HUES64 (cell line): ENCODE results near the gene ANK2.

Experiments used
- H3K27ac ChIP-seq: 2 replicates; pipeline ENCODE4 v1.7.0; 2013; ENCODE audit warnings: low read depth, low read length, inconsistent platforms
- H3K27me3 ChIP-seq: 2 replicates; pipeline ENCODE4 v1.6.1; 2013; ENCODE audit warnings: mild to moderate bottlenecking, low read length; ENCODE audit not compliant: insufficient read depth
- H3K36me3 ChIP-seq: 2 replicates; pipeline ENCODE4 v1.6.1; 2013; ENCODE audit warnings: mild to moderate bottlenecking, low read length; ENCODE audit not compliant: insufficient read depth
- H3K4me1 ChIP-seq: 2 replicates; pipeline ENCODE4 v1.6.1; 2013; ENCODE audit warnings: mild to moderate bottlenecking, low read length, moderate library complexity; ENCODE audit not compliant: insufficient read depth
- H3K4me3 ChIP-seq: 2 replicates; pipeline ENCODE4 v1.5.1; 2013; ENCODE audit warnings: mild to moderate bottlenecking, low read length, moderate library complexity
- H3K9ac ChIP-seq: 2 replicates; pipeline ENCODE4 v1.6.1; 2013; ENCODE audit warnings: mild to moderate bottlenecking, low read depth, low read length
- H3K9me3 ChIP-seq: 2 replicates; pipeline ENCODE4 v1.6.1; 2013; ENCODE audit warnings: low read depth, low read length; ENCODE audit not compliant: insufficient read depth
- WGBS: fragments of 150-250, 120-280 bp; methylation state at CpG from one replicate; pipeline ENCODE4 v1.1.7; 2013; ENCODE audit warnings: missing lambda C conversion rate; 5-methylcytosine and 5-hydroxymethylcytosine counted together

ANK2 gene

DNA sequence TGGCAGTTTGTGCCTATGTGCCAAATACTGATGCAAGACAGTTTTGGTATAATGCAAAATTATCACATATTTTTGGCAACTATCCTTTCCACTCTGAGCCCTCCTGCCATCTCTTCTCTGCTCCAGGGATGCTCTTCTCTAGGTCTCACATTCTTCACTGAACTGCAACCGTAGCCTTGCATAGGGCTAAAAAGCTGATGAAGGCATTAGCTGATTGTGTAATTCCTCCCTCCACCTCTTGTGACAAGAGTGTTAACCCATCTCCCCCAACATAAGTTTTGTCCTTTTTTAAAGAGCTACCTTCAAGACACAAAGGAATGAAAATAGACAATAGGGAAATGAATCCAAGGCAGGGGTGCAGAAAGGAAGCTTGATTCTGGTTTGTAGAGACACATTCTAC lies 33.1 kb upstream of the ANK2 start:
- no peaks in the 10 kb centered on the region for H3K9me3 ChIP-seq
- H3K4me1 ChIP-seq = no peaks in the 10 kb centered on the region
- H3K4me3 ChIP-seq = no peak overlapping the region
- no peaks in the 10 kb centered on the region for H3K36me3 ChIP-seq
- 85% methylated on average over 1 of the region's 1 CpG for WGBS
- H3K27ac ChIP-seq = no peak overlapping the region
- no peaks in the 10 kb centered on the region for H3K27me3 ChIP-seq
- no peak overlapping the region for H3K9ac ChIP-seq

- no peaks in the 10 kb centered on the region for H3K36me3 ChIP-seq
- H3K27ac ChIP-seq = no peak overlapping the region
- H3K9ac ChIP-seq = no peak overlapping the region
- no CpG with 5 or more reads among the region's 1 CpG for WGBS
- H3K27me3 ChIP-seq = no peaks in the 10 kb centered on the region
- H3K9me3 ChIP-seq = no peaks in the 10 kb centered on the region
- H3K4me1 ChIP-seq = peaks cover 9% of the 10 kb centered on the region
- no peak overlapping the region for H3K4me3 ChIP-seq
Observed at GRCh38 chr4:113020966-113021365, 28.5 kb upstream of the ANK2 start.

GRCh38 chr4:113024388-113024787 lies 25.1 kb upstream of the ANK2 start:
- Histone ChIP-seq H3K4me3 (no peak overlapping the region), H3K27ac (no peak overlapping the region), H3K27me3 (no peaks in the 10 kb centered on the region), H3K9me3 (no peaks in the 10 kb centered on the region), H3K4me1 (peaks cover 9% of the 10 kb centered on the region), H3K36me3 (no peaks in the 10 kb centered on the region), H3K9ac (no peak overlapping the region)
- WGBS = 86% methylated on average over 1 of the region's 1 CpG

DNA sequence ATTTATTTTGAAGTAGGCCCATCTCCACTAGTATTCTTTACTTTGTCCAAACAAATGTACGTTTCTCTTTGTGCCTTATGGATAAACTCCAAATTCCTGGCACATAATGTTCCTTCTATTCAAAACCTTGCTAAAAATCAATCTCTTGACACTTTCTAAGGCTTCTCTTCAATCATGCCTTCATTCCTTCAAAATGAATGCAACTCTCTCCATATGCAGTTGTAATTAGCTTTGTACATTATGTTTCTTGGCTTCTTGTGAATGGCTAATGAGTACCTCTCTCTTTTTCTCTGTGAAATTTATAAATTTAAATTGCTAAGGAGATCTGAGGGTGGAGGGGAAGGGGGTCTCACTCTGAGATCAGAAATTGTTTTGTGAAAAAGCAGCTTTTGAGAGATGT lies 24.0 kb upstream of the ANK2 start:
- H3K9me3 ChIP-seq = no peaks in the 10 kb centered on the region
- no peak overlapping the region for H3K9ac ChIP-seq
- 95% methylated on average over 1 of the region's 1 CpG for WGBS
- H3K36me3 ChIP-seq = no peaks in the 10 kb centered on the region
- H3K4me3 ChIP-seq = no peak overlapping the region
- no peak overlapping the region for H3K27ac ChIP-seq
- H3K4me1 ChIP-seq = peaks cover 14% of the 10 kb centered on the region
- no peaks in the 10 kb centered on the region for H3K27me3 ChIP-seq

GRCh38 chr4:113026556-113026955 lies 22.9 kb upstream of the ANK2 start:
- Histone ChIP-seq H3K9me3 (no peaks in the 10 kb centered on the region), H3K4me3 (no peak overlapping the region), H3K9ac (no peak overlapping the region), H3K27me3 (no peaks in the 10 kb centered on the region), H3K36me3 (no peaks in the 10 kb centered on the region), H3K27ac (no peak overlapping the region), H3K4me1 (peaks cover 24% of the 10 kb centered on the region)
- 95% methylated on average over 2 of the region's 2 CpGs for WGBS

GRCh38 chr4:113028074-113028473 lies 21.4 kb upstream of the ANK2 start:
- Histone ChIP-seq H3K27ac (no peak overlapping the region), H3K36me3 (no peaks in the 10 kb centered on the region), H3K4me1 (peaks cover 31% of the 10 kb centered on the region), H3K4me3 (no peak overlapping the region), H3K27me3 (no peaks in the 10 kb centered on the region), H3K9ac (no peak overlapping the region), H3K9me3 (no peaks in the 10 kb centered on the region)
- WGBS = 85% methylated on average over 2 of the region's 2 CpGs

GRCh38 chr4:113031212-113031611 lies 18.2 kb upstream of the ANK2 start:
- 82% methylated on average over 1 of the region's 1 CpG for WGBS

DNA sequence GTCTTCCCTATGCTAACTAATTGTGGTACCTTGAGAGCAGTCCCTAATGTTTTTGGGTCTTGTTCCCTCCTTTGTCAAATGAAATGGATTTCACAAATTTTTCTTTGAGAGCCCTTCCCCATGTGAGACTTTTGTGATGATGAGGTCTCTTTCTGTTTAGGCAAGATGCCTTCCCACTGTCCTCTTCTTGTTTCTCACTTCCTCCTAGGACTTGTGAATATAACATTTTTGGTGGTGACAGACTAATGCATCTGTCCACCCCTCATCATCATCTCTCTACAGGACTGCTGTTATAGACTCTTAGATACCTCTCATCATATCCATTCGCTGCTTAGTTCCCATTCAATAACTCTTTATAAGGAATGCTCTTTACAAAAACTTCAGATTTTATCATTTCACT lies 8.7 kb upstream of the ANK2 start:
- WGBS = 96% methylated on average over 1 of the region's 1 CpG
- Histone ChIP-seq H3K4me3 (no peak overlapping the region), H3K9me3 (no peaks in the 10 kb centered on the region; the same call in 1 of the 2 replicates), H3K4me1 (peaks cover 11% of the 10 kb centered on the region; the same call in 1 of the 2 replicates), H3K9ac (no peak overlapping the region), H3K27ac (no peak overlapping the region), H3K27me3 (no peaks in the 10 kb centered on the region), H3K36me3 (no peaks in the 10 kb centered on the region; the same call in 1 of the 2 replicates)

More at GRCh38 chr4:113031212-113031611, 18.2 kb upstream of the ANK2 start:
- H3K4me3 ChIP-seq = no peak overlapping the region
- no peaks in the 10 kb centered on the region for H3K36me3 ChIP-seq
- no peaks in the 10 kb centered on the region for H3K9me3 ChIP-seq
- no peaks in the 10 kb centered on the region for H3K27me3 ChIP-seq
- H3K4me1 ChIP-seq = peaks cover 22% of the 10 kb centered on the region; the same call in 1 of the 2 replicates
- H3K9ac ChIP-seq = no peak overlapping the region
- no peak overlapping the region for H3K27ac ChIP-seq

GRCh38 chr4:113042502-113042901 lies 7.0 kb upstream of the ANK2 start:
- H3K36me3 ChIP-seq = no peaks in the 10 kb centered on the region; the same call in 1 of the 2 replicates
- WGBS = 47% methylated on average over 2 of the region's 2 CpGs
- peaks cover 11% of the 10 kb centered on the region; the same call in 1 of the 2 replicates for H3K4me1 ChIP-seq
- no peaks in the 10 kb centered on the region for H3K9me3 ChIP-seq
- H3K9ac ChIP-seq = no peak overlapping the region
- no peaks in the 10 kb centered on the region for H3K27me3 ChIP-seq
- no peak overlapping the region for H3K4me3 ChIP-seq
- no peak overlapping the region for H3K27ac ChIP-seq

GRCh38 chr4:113043591-113043990 lies 5.9 kb upstream of the ANK2 start:
- H3K4me1 ChIP-seq = peaks cover 10% of the 10 kb centered on the region
- H3K36me3 ChIP-seq = no peaks in the 10 kb centered on the region
- no peak overlapping the region for H3K27ac ChIP-seq
- H3K9ac ChIP-seq = no peak overlapping the region
- H3K4me3 ChIP-seq = no peak overlapping the region
- no peaks in the 10 kb centered on the region for H3K9me3 ChIP-seq
- no peaks in the 10 kb centered on the region for H3K27me3 ChIP-seq

DNA sequence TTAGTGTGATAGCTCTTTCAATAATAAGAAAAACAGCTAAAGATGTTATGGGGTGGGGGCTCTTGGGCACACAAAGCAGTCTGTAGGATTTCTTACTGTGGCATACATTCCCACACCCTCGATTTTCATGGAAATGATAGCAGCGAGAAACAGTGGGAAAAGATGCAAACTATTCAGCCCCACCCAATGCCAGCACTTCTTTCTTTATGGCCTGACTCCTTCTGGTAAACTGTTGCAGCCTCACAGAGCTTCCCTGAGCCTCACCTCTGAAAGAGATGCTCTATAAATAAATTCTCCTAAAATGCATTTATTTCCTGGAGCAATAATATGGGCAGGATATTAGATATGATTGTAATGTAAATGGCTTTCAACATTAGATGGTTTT lies 910 bp downstream of the ANK2 start:
- 0 out of 2 replicates have a peak overlapping the region, but pooled peaks have one; percentile 2 for H3K9ac ChIP-seq
- H3K9me3 ChIP-seq = no peaks in the 10 kb centered on the region
- peak overlapping the region; percentile 36 for H3K4me3 ChIP-seq
- 40% methylated on average over 2 of the region's 2 CpGs for WGBS
- H3K4me1 ChIP-seq = peaks cover 30% of the 10 kb centered on the region
- peak overlapping the region; percentile 21; the same call in 1 of the 2 replicates for H3K27ac ChIP-seq
- H3K36me3 ChIP-seq = no peaks in the 10 kb centered on the region
- H3K27me3 ChIP-seq = no peaks in the 10 kb centered on the region

DNA sequence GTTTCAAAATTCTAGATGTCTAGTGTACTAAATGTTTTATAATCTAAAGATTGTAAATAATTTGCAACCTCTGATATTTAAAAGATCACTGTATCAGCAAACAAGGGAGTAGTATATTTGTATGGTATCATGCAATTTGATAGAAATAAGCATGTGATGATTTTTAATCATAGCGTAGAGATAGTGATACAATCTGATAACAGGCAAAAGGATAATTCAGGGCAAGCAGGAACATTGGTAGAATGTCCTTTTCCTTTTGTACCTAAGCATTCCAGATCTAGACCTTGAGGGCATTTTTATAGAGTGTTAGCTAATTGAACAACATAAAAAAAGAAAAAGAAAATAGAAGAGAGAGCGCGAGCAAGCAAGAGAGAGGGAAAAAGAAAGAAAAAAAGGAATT lies 1.4 kb downstream of the ANK2 start:
- H3K9me3 ChIP-seq = no peaks in the 10 kb centered on the region
- H3K4me1 ChIP-seq = peaks cover 30% of the 10 kb centered on the region
- no peak overlapping the region for H3K27ac ChIP-seq
- 100% methylated on average over 3 of the region's 3 CpGs for WGBS
- no peaks in the 10 kb centered on the region for H3K27me3 ChIP-seq
- H3K4me3 ChIP-seq = no peak overlapping the region
- no peaks in the 10 kb centered on the region for H3K36me3 ChIP-seq
- H3K9ac ChIP-seq = no peak overlapping the region
